HCT116 (cell line): Measurements from ENCODE around the gene ARFGAP3. TPM values are rescaled to one million over a fixed set of nuclear protein-coding genes. Genes with fewer than 3 reads are reported as not detected.

Experiments used
- ATAC-seq: fragments of 200-7000 bp; cut with Tn5 transposase; 2 replicates; pipeline ENCODE4 v1.9.1; 2020; ENCODE audit warnings: mild to moderate bottlenecking, moderate library complexity
- BruUV-seq: library from RNA; stranded (reverse); fragments of 400-500 nt; replicated peaks from 2 replicates; lab custom pipeline; 2021; lab: Mats Ljungman, UMichigan
- CTCF ChIA-PET: fragments of 300-600 bp; sonication (Branson Sonifier 250); formaldehyde crosslinking; loops from one replicate; lab custom pipeline; 2021; ENCODE audit warnings: antibody characterized with exemption; lab: Charles Lee
- POLR2A ChIA-PET: fragments of 300-600, 350-600 bp; sonication (Branson Sonifier 250); formaldehyde crosslinking; loops from one replicate; lab custom pipeline; 2021; ENCODE audit warnings: antibody characterized with exemption; lab: Charles Lee
- RAD21 ChIA-PET, 2 experiments: fragments of 300-600 bp; sonication (Branson Sonifier 250); formaldehyde crosslinking; loops; one replicate each; lab custom pipeline; 2023; ENCODE audit warnings: low total read pairs in 2 of 2; ENCODE audit not compliant: uncharacterized antibody in 2 of 2, unreplicated experiment in 2 of 2, low non-redundant PET in 1 of 2; lab: Charles Lee
- DNase-seq: peaks from one replicate; pipeline ENCODE4 v3.0.0-alpha.2; 2010; ENCODE audit warnings: low read depth, low spot score
- H2AFZ ChIP-seq: fragments of 200-600 bp; shearing (Covaris generic), sonication (generic); 2 replicates; pipeline ENCODE4 v1.6.1; 2017; ENCODE audit warnings: low read depth, mixed run types, mixed read lengths, antibody characterized with exemption, low read length; ENCODE audit not compliant: poor library complexity, severe bottlenecking
- H3K27ac ChIP-seq: 2 replicates; pipeline ENCODE4 v1.5.1; 2012; ENCODE audit warnings: low read depth, low read length
- H3K27me3 ChIP-seq: fragments of 200-600 bp; sonication (generic); 2 replicates; pipeline ENCODE4 v1.6.1; 2016; ENCODE audit warnings: mixed run types, low read length, mixed read lengths; ENCODE audit not compliant: insufficient read depth
- H3K36me3 ChIP-seq, 2 experiments: fragments of 200-500 bp in 1 of 2; fragments of 200-600 bp in 1 of 2; sonication (Bioruptor generic) in 1 of 2; sonication (generic) in 1 of 2; 2 replicates each; pipeline versions ENCODE4 v1.5.1 to v1.6.1; 2014 to 2016; ENCODE audit warnings: low read length in 2 of 2, inconsistent platforms in 1 of 2, mixed read lengths in 1 of 2, mixed run types in 1 of 2; ENCODE audit not compliant: insufficient read depth in 2 of 2, control insufficient read depth in 1 of 2
- H3K4me1 ChIP-seq, 2 experiments: fragments of 200-600 bp in 1 of 2; sonication (generic) in 1 of 2; 2 replicates each; pipeline versions ENCODE4 v1.5.1 to v1.6.1; 2012 to 2017; ENCODE audit warnings: low read length in 2 of 2, inconsistent platforms in 1 of 2, mild to moderate bottlenecking in 1 of 2, mixed read lengths in 1 of 2, mixed run types in 1 of 2, moderate library complexity in 1 of 2; ENCODE audit not compliant: insufficient read depth in 2 of 2, control insufficient read depth in 1 of 2
- H3K4me2 ChIP-seq: fragments of 200-600 bp; sonication (generic); 2 replicates; pipeline ENCODE4 v1.6.1; 2017; ENCODE audit warnings: mixed run types, low read length, mixed read lengths
- H3K4me3 ChIP-seq, 2 experiments: fragments of 200-600 bp in 1 of 2; sonication (generic) in 1 of 2; replicated peaks in 1 of 2; 2 replicates each; pipeline ENCODE4 v1.5.1; 2011 to 2016; ENCODE audit warnings: low read length in 2 of 2, control low read depth in 1 of 2, low read depth in 1 of 2, mild to moderate bottlenecking in 1 of 2, mixed read lengths in 1 of 2, mixed run types in 1 of 2
- H3K79me2 ChIP-seq: fragments of 200-600 bp; sonication (generic); 2 replicates; pipeline ENCODE4 v1.6.1; 2017; ENCODE audit warnings: mild to moderate bottlenecking, mixed run types, low read length, moderate library complexity, mixed read lengths; ENCODE audit not compliant: insufficient read depth
- H3K9ac ChIP-seq: fragments of 200-600 bp; sonication (generic); 2 replicates; pipeline ENCODE4 v1.6.1; 2016; ENCODE audit warnings: low read length, mixed read lengths
- H3K9me2 ChIP-seq: fragments of 200-600 bp; sonication (generic), shearing (Covaris generic); 2 replicates; pipeline ENCODE4 v1.6.1; 2017; ENCODE audit warnings: mixed run types, mild to moderate bottlenecking, moderate library complexity; ENCODE audit not compliant: insufficient read depth
- H3K9me3 ChIP-seq, 2 experiments: fragments of 200-500 bp in 1 of 2; fragments of 200-600 bp in 1 of 2; sonication (Bioruptor generic) in 1 of 2; sonication (generic) in 1 of 2; 2 replicates each; pipeline ENCODE4 v1.6.1; 2014 to 2017; ENCODE audit warnings: low read length in 2 of 2, mixed read lengths in 2 of 2, inconsistent platforms in 1 of 2, low read depth in 1 of 2, mild to moderate bottlenecking in 1 of 2, mixed run types in 1 of 2, moderate library complexity in 1 of 2; ENCODE audit not compliant: control insufficient read depth in 1 of 2, insufficient read depth in 1 of 2
- H4K20me1 ChIP-seq: fragments of 200-600 bp; sonication (generic), shearing (Covaris generic); 2 replicates; pipeline ENCODE4 v1.6.1; 2017; ENCODE audit warnings: mixed run types, mild to moderate bottlenecking, moderate library complexity; ENCODE audit not compliant: insufficient read depth
- CBX3 ChIP-seq: IDR thresholded peaks from 2 replicates; pipeline ENCODE4 v1.6.1; 2012; ENCODE audit warnings: low read depth
- JUND ChIP-seq: IDR thresholded peaks from 2 replicates; pipeline ENCODE4 v1.6.1; 2012
- POLR2A ChIP-seq: IDR thresholded peaks from 2 replicates; pipeline ENCODE4 v1.7.0; 2011; ENCODE audit warnings: borderline replicate concordance; ENCODE audit not compliant: insufficient read depth, insufficient read length; ENCODE audit errors: extremely low read depth
- POLR2AphosphoS5 ChIP-seq: IDR thresholded peaks from 2 replicates; pipeline ENCODE4 v1.6.1; 2011; ENCODE audit warnings: mild to moderate bottlenecking, low read depth, low read length, moderate library complexity
- SP1 ChIP-seq: IDR thresholded peaks from 2 replicates; pipeline ENCODE4 v1.6.1; 2012; ENCODE audit warnings: low read depth
- TCF7L2 ChIP-seq: IDR thresholded peaks from 2 replicates; pipeline ENCODE4 v1.7.0; 2011; ENCODE audit warnings: borderline replicate concordance, inconsistent platforms; ENCODE audit not compliant: insufficient read depth, insufficient read length; ENCODE audit errors: extremely low read depth
- ZFX ChIP-seq: fragments of 450-650 bp; IDR thresholded peaks from 2 replicates; pipeline ENCODE4 v1.6.1; 2017
- intact Hi-C: fragments of 100-400 bp; cut with micrococcal nuclease; formaldehyde crosslinking; loops from 2 replicates; pipeline ENCODE4 v1.10.0; 2022
- total RNA-seq: library from RNA; stranded (reverse); gene quantifications from one replicate; pipeline ENCODE4 v1.2.1, GENCODE V29; 2021; ENCODE audit not compliant: unreplicated experiment
- TF ChIP-seq, protein P1 (sequence below): IDR thresholded peaks from 2 replicates; pipeline ENCODE4 v1.6.1; 2012; ENCODE audit warnings: low read depth

Gene ARFGAP3
- total RNA-seq, 1 experiment from 2014 or later: 15.4 TPM

DNA sequence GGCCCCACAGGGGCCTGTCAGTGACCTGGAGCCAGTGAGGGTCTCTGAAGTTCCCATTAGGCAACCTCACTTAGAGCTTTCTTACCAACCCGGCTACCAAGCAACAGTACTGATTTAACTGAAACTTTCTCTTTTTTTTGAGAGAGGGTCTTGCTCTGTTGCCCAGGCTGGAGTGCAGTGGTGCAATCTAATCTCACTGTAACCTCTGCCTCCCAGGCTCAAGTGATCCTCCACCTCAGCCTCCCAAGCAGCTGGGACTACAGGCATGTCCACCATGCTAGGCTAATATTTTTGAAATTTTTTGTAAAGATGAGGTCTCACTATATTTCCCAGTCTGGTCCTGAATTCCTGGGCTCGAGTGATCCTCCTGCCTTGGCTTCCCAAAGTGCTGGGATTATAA, 42.5 kb downstream of the ARFGAP3 start:
- BruUV-seq: no TSS peak
- intact Hi-C loops: no loop called here
- no peak overlapping the region for H3K4me2 ChIP-seq
- H3K9ac ChIP-seq: no peak overlapping the region
- DNase-seq: no peak
- TF ChIP-seq TCF7L2 (no peak), POLR2AphosphoS5 (no peak), JUND (no peak), SP1 (no peak), POLR2A (no peak)
- TF ChIP-seq, all 23 proteins: peak for 0
- no peaks in the 10 kb centered on the region for H3K9me3 ChIP-seq
- CTCF ChIA-PET: no interaction called here
- H3K4me1 ChIP-seq: no peaks in the 10 kb centered on the region
- H3K27ac ChIP-seq: no peak overlapping the region
- H3K79me2 ChIP-seq: no peaks in the 10 kb centered on the region
- no peak for ATAC-seq
- no peaks in the 10 kb centered on the region for H3K9me2 ChIP-seq
- RAD21 ChIA-PET: no interaction called here
- no peaks in the 10 kb centered on the region for H3K27me3 ChIP-seq
- 0 out of 4 replicates have a peak, but pooled peaks cover 0 to 5% of the 10 kb centered on the region in 2 experiments for H3K36me3 ChIP-seq
- POLR2A ChIA-PET: no interaction called here
- H3K4me3 ChIP-seq: no peak overlapping the region
- no peaks in the 10 kb centered on the region for H4K20me1 ChIP-seq
- H2AFZ ChIP-seq: no peak overlapping the region

DNA sequence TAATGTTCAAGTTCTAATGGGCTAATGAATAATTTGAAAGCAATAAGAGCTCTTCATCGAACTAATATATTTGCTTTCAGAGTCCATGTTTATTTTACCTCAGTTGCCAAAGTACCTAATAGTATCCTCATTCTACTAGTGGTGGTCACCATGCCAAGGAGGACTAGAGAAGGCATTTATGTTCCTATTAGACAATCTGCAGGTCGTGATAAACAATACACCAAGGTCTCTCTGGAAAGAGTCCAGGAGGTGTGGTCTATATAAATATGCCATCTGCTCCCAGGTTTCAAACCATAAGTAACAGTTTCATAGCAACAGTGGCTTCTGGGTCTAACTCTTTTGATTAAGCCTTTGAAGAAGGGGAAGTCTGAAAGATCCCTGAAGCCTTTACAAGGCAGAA, 42.9 kb downstream of the ARFGAP3 start:
- Histone ChIP-seq H2AFZ (no peak overlapping the region), H3K4me1 (no peaks in the 10 kb centered on the region), H4K20me1 (no peaks in the 10 kb centered on the region), H3K9me3 (no peaks in the 10 kb centered on the region), H3K4me3 (no peak overlapping the region), H3K27me3 (no peaks in the 10 kb centered on the region)
- ChIA-PET POLR2A (no interaction called here), CTCF (no interaction called here)
- BruUV-seq: no TSS peak
- intact Hi-C loops: no loop called here
- TF ChIP-seq ZFX: no peak
- TF ChIP-seq, protein P1, sequence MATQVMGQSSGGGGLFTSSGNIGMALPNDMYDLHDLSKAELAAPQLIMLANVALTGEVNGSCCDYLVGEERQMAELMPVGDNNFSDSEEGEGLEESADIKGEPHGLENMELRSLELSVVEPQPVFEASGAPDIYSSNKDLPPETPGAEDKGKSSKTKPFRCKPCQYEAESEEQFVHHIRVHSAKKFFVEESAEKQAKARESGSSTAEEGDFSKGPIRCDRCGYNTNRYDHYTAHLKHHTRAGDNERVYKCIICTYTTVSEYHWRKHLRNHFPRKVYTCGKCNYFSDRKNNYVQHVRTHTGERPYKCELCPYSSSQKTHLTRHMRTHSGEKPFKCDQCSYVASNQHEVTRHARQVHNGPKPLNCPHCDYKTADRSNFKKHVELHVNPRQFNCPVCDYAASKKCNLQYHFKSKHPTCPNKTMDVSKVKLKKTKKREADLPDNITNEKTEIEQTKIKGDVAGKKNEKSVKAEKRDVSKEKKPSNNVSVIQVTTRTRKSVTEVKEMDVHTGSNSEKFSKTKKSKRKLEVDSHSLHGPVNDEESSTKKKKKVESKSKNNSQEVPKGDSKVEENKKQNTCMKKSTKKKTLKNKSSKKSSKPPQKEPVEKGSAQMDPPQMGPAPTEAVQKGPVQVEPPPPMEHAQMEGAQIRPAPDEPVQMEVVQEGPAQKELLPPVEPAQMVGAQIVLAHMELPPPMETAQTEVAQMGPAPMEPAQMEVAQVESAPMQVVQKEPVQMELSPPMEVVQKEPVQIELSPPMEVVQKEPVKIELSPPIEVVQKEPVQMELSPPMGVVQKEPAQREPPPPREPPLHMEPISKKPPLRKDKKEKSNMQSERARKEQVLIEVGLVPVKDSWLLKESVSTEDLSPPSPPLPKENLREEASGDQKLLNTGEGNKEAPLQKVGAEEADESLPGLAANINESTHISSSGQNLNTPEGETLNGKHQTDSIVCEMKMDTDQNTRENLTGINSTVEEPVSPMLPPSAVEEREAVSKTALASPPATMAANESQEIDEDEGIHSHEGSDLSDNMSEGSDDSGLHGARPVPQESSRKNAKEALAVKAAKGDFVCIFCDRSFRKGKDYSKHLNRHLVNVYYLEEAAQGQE: no peak
- no peak for TF ChIP-seq CBX3
- TF ChIP-seq, all 23 proteins: peak for 0
- Histone ChIP-seq H3K27ac (no peak overlapping the region), H3K79me2 (no peaks in the 10 kb centered on the region), H3K4me2 (no peak overlapping the region), H3K36me3 (0 out of 4 replicates have a peak, but pooled peaks cover 0 to 5% of the 10 kb centered on the region in 2 experiments), H3K9me2 (no peaks in the 10 kb centered on the region), H3K9ac (no peak overlapping the region)
- RAD21 ChIA-PET: no interaction called here
- DNase-seq: no peak
- no peak for ATAC-seq
